SK-N-SH (cell line): ENCODE data around the gene TGM2. TPM values are rescaled to one million over a fixed set of nuclear protein-coding genes. Genes with fewer than 3 reads are reported as not detected.

Experiments
- CTCF ChIA-PET: fragments of 300-600, 350-600 bp; formaldehyde crosslinking; extraction: SDS; loops from one replicate; lab custom pipeline; 2021; lab: Yijun Ruan, JAX
- POLR2A ChIA-PET: fragments of 350-600 bp; sonication (Branson Sonifier 250); formaldehyde crosslinking; extraction: SDS; loops from one replicate; lab custom pipeline; 2020; ENCODE audit warnings: antibody characterized with exemption, inconsistent platforms; lab: Yijun Ruan, JAX
- DNase-seq: peaks from one replicate; pipeline ENCODE4 v3.0.0; 2012
- H2AFZ ChIP-seq: fragments of 200-600 bp; sonication (generic); 2 replicates; pipeline ENCODE4 v1.8.1; 2016; ENCODE audit warnings: antibody characterized with exemption, mild to moderate bottlenecking, low read depth
- H3F3A ChIP-seq: fragments of 200-600 bp; sonication (generic); replicated peaks from 2 replicates; pipeline ENCODE3; 2016; ENCODE audit warnings: antibody characterized with exemption, mild to moderate bottlenecking; ENCODE audit not compliant: insufficient read depth
- H3K27ac ChIP-seq, 2 experiments: fragments of 200-500 bp in 1 of 2; fragments of 200-600 bp in 1 of 2; sonication (Bioruptor generic) in 1 of 2; sonication (generic), shearing (Covaris generic) in 1 of 2; 2 replicates each; pipeline versions ENCODE4 v1.5.1 to v1.6.1; 2014 to 2016; ENCODE audit warnings: low read depth in 2 of 2, inconsistent platforms in 1 of 2, low read length in 1 of 2, mild to moderate bottlenecking in 1 of 2, mixed read lengths in 1 of 2
- H3K27me3 ChIP-seq: fragments of 200-600 bp; sonication (generic), shearing (Covaris generic); 2 replicates; pipeline ENCODE4 v1.6.1; 2016; ENCODE audit warnings: mixed run types; ENCODE audit not compliant: insufficient read depth
- H3K36me3 ChIP-seq, 2 experiments: fragments of 200-500 bp in 1 of 2; fragments of 200-600 bp in 1 of 2; sonication (Bioruptor generic) in 1 of 2; sonication (generic) in 1 of 2; replicated peaks in 1 of 2; 2 replicates each; pipeline versions ENCODE3 to v1.5.1; 2014 to 2016; ENCODE audit warnings: low read length in 1 of 2, mild to moderate bottlenecking in 1 of 2; ENCODE audit not compliant: insufficient read depth in 2 of 2, control insufficient read depth in 1 of 2
- H3K4me1 ChIP-seq, 2 experiments: fragments of 200-500 bp in 1 of 2; fragments of 200-600 bp in 1 of 2; sonication (Bioruptor generic) in 1 of 2; sonication (generic), shearing (Covaris generic) in 1 of 2; 2 replicates each; pipeline versions ENCODE4 v1.5.1 to v1.6.1; 2014 to 2016; ENCODE audit warnings: low read depth in 1 of 2, low read length in 1 of 2, mixed run types in 1 of 2; ENCODE audit not compliant: insufficient read depth in 2 of 2, control insufficient read depth in 1 of 2
- H3K4me2 ChIP-seq: fragments of 200-600 bp; sonication (generic), shearing (Covaris generic); 2 replicates; pipeline ENCODE4 v1.6.1; 2017; ENCODE audit warnings: mixed run types
- H3K4me3 ChIP-seq, 2 experiments: fragments of 200-500 bp in 1 of 2; fragments of 200-600 bp in 1 of 2; sonication (Bioruptor generic) in 1 of 2; sonication (generic), shearing (Covaris generic) in 1 of 2; 2 replicates each; pipeline versions ENCODE4 v1.5.1 to v1.8.1; 2014 to 2016; ENCODE audit warnings: low read depth in 2 of 2, inconsistent platforms in 1 of 2, low read length in 1 of 2, mild to moderate bottlenecking in 1 of 2, mixed read lengths in 1 of 2, moderate library complexity in 1 of 2
- H3K79me2 ChIP-seq: fragments of 200-600 bp; sonication (generic); 2 replicates; pipeline ENCODE4 v1.8.1; 2017; ENCODE audit warnings: mild to moderate bottlenecking; ENCODE audit not compliant: insufficient read depth
- H3K9ac ChIP-seq: fragments of 200-600 bp; sonication (generic); 2 replicates; pipeline ENCODE4 v1.6.1; 2017; ENCODE audit warnings: mixed run types
- H3K9me2 ChIP-seq: fragments of 200-600 bp; sonication (generic); 2 replicates; pipeline ENCODE4 v1.6.1; 2017; ENCODE audit warnings: mixed run types
- H3K9me3 ChIP-seq: fragments of 200-600 bp; sonication (generic); 2 replicates; pipeline ENCODE4 v1.6.1; 2017; ENCODE audit warnings: mixed run types, mild to moderate bottlenecking, moderate library complexity
- H4K20me1 ChIP-seq: fragments of 200-600 bp; sonication (generic); 2 replicates; pipeline ENCODE4 v1.6.1; 2017; ENCODE audit warnings: mild to moderate bottlenecking, mixed run types; ENCODE audit not compliant: insufficient read depth
- EP300 ChIP-seq, 2 experiments: IDR thresholded peaks; 2 replicates each; pipeline versions ENCODE4 v1.4.0 to v1.6.1; 2012; ENCODE audit warnings: borderline replicate concordance in 1 of 2, low read depth in 1 of 2, low read length in 1 of 2
- EZH2phosphoT487 ChIP-seq: fragments of 200-600 bp; sonication (generic); IDR thresholded peaks from 2 replicates; pipeline ENCODE4 v1.6.1; 2017; ENCODE audit warnings: low read depth, mixed run types, mild to moderate bottlenecking, antibody characterized with exemption, moderate library complexity, borderline replicate concordance
- FOSL2 ChIP-seq: IDR thresholded peaks from 2 replicates; pipeline ENCODE4 v1.4.0; 2012; ENCODE audit warnings: low read depth, mild to moderate bottlenecking, moderate library complexity, borderline replicate concordance
- MXI1 ChIP-seq: IDR thresholded peaks from 2 replicates; pipeline ENCODE4 v1.6.1; 2012; ENCODE audit warnings: mild to moderate bottlenecking, low read depth, low read length, improper control_type of control experiment
- POLR2AphosphoS5 ChIP-seq: IDR thresholded peaks from 2 replicates; pipeline ENCODE4 v1.6.1; 2012; ENCODE audit warnings: low read depth, low read length
- RAD21 ChIP-seq: IDR thresholded peaks from 2 replicates; pipeline ENCODE4 v1.6.1; 2012; ENCODE audit warnings: mild to moderate bottlenecking, low read length
- SMC3 ChIP-seq: IDR thresholded peaks from 2 replicates; pipeline ENCODE4 v1.6.1; 2012; ENCODE audit warnings: low read depth, low read length, improper control_type of control experiment
- TAF1 ChIP-seq: IDR thresholded peaks from 2 replicates; pipeline ENCODE4 v1.6.1; 2012; ENCODE audit warnings: low read depth, mild to moderate bottlenecking, low read length, moderate library complexity, borderline replicate concordance
- TCF12 ChIP-seq: IDR thresholded peaks from 2 replicates; pipeline ENCODE4 v1.4.0; 2012
- WGBS: methylation state at CpG from one replicate; pipeline ENCODE4 v1.1.6; 2017; ENCODE audit warnings: low lambda C conversion rate; 5-methylcytosine and 5-hydroxymethylcytosine counted together
- polyA plus RNA-seq, 3 experiments: library from polyadenylated mRNA; depleted of rRNA; stranded (reverse); fragments of >200 nt; gene quantifications; 2 replicates each; pipeline ENCODE4 v1.2.3, GENCODE V29; 2012
- TF ChIP-seq, protein P1 (sequence below): IDR thresholded peaks from 2 replicates; pipeline ENCODE4 v1.4.0; 2012; ENCODE audit warnings: low read depth
- TF ChIP-seq, protein P2 (sequence below): IDR thresholded peaks from 2 replicates; pipeline ENCODE4 v1.4.0; 2012; ENCODE audit warnings: low read depth, borderline replicate concordance

Gene TGM2
- polyA plus RNA-seq, 1 of the 3 experiments (the other 2 are of a cell fraction), result 676 TPM

DNA sequence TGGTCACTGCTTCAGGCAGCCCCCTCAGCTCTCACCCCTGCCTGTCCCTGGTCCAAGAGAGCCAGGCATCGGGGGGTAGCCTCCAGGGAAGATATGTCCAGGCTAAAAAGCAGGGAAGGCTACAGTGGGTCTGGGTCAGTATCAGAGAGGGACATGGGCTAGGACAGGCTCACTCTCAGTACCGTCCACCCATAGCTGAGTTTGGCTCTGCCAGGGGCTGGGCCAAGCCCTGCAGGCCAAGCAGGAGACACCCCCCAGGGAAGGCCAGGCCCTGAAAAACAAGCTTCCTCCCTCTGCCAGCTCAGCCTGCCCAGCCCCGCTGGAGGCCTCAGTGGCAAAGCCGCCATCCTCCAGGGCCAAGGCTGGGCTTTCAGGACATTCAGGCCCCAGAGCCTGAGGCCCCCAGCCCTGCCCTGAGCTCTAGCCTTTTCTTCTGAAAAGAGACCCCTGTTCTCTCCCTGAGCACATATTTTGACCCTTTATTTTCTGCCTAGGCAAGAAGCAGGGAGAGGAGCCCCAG lies 28.6 kb upstream of the TGM2 start:
- no peaks in the 10 kb centered on the region for H4K20me1 ChIP-seq
- ChIA-PET POLR2A (no interaction called here), CTCF (interaction anchor here (1.1 to 16.4 kb wide), 2 partner anchors 29 to 136 kb away, joined by 3 to 148 read pairs; no protein-coding TSS in a partner anchor)
- no peak overlapping the region for H2AFZ ChIP-seq
- no peaks in the 10 kb centered on the region for H3K27me3 ChIP-seq
- no peaks in the 10 kb centered on the region for H3K9me2 ChIP-seq
- DNase-seq, result no peak
- peaks cover 6% of the 10 kb centered on the region for H3F3A ChIP-seq
- 89% methylated on average over 2 of the region's 4 CpGs for WGBS
- H3K79me2 ChIP-seq, result no peaks in the 10 kb centered on the region
- H3K27ac ChIP-seq, result no peak overlapping the region
- no peak overlapping the region for H3K4me3 ChIP-seq
- H3K9ac ChIP-seq, result no peak overlapping the region
- no peaks in the 10 kb centered on the region for H3K36me3 ChIP-seq
- no peaks in the 10 kb centered on the region for H3K9me3 ChIP-seq
- TF ChIP-seq FOSL2 (no peak), POLR2AphosphoS5 (no peak), MXI1 (no peak), EP300 (IDR thresholded peaks at IDR 0.05; ENCODE audit: borderline replicate concordance in 1 of 2, low read depth in 1 of 2, low read length in 1 of 2) (no peak), EZH2phosphoT487 (no peak), TAF1 (no peak), RAD21 (no peak), SMC3 (no peak)
- TF ChIP-seq, protein P1, sequence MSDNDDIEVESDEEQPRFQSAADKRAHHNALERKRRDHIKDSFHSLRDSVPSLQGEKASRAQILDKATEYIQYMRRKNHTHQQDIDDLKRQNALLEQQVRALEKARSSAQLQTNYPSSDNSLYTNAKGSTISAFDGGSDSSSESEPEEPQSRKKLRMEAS, result no peak
- H3K4me1 ChIP-seq, result peaks cover 0 to 15% of the 10 kb centered on the region in 2 experiments; a peak in 2 of 4 replicates
- no peak overlapping the region for H3K4me2 ChIP-seq

DNA sequence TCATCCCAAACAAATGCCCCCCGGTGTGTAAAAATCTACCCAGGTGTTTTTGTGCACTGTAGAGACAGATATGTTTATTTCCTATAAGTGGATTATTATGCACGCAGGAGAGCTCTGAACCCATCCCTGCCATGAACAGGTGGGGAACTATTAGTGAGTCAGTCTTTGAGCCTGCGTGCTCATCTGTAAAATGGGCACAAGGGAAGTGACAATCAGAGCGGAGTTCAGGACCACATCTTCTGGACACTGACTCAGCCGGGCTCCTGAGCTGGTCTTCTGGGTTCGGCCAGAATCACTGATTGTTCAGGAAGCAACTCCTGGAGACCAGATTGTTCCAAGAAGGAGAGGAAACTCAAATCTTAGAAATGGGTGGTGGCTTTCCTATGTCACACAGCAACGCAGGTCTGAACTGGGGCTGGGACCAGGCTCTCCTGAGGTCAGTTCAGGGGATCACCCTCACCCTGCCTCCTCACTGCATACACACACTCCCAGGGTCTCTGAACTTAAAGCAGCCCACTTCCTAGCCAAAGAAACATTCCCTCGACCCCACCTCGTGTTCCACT lies 27.3 kb upstream of the TGM2 start:
- no peaks in the 10 kb centered on the region for H3K27me3 ChIP-seq
- no peak for TF ChIP-seq TCF12
- TF ChIP-seq, protein P2, sequence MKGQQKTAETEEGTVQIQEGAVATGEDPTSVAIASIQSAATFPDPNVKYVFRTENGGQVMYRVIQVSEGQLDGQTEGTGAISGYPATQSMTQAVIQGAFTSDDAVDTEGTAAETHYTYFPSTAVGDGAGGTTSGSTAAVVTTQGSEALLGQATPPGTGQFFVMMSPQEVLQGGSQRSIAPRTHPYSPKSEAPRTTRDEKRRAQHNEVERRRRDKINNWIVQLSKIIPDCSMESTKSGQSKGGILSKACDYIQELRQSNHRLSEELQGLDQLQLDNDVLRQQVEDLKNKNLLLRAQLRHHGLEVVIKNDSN, result no peak
- POLR2A ChIA-PET, result interaction anchor here (0.7 kb wide), 1 partner anchor 22 kb away, joined by 4 read pairs; no protein-coding TSS in a partner anchor
- CTCF ChIA-PET, result interaction anchor here (1.0 to 16.4 kb wide), 5 partner anchors 10 to 628 kb away, joined by 3 to 148 read pairs (median 4); no protein-coding TSS in a partner anchor
- no peak overlapping the region for H3K4me3 ChIP-seq
- no peaks in the 10 kb centered on the region for H4K20me1 ChIP-seq
- no peak for DNase-seq
- no peaks in the 10 kb centered on the region for H3K79me2 ChIP-seq
- peaks cover 8% of the 10 kb centered on the region for H3F3A ChIP-seq
- no peaks in the 10 kb centered on the region for H3K36me3 ChIP-seq
- H3K9me2 ChIP-seq, result no peaks in the 10 kb centered on the region
- H3K4me2 ChIP-seq, result no peak overlapping the region
- H3K9ac ChIP-seq, result no peak overlapping the region
- 95% methylated on average over 7 of the region's 9 CpGs for WGBS
- H3K9me3 ChIP-seq, result no peaks in the 10 kb centered on the region
- H2AFZ ChIP-seq, result no peak overlapping the region
- no peak overlapping the region for H3K27ac ChIP-seq
- peaks cover 0 to 15% of the 10 kb centered on the region in 2 experiments; a peak in 2 of 4 replicates for H3K4me1 ChIP-seq
